Progenitor cell of endocrine pancreas (in vitro differentiated cells): ENCODE measurements around the gene TMEM258. TPM values are rescaled to one million over a fixed set of nuclear protein-coding genes. Genes with fewer than 3 reads are reported as not detected.

Source experiments
- DNase-seq: peaks from one replicate; pipeline ENCODE4 v3.0.0; 2021; ENCODE audit warnings: low spot score; ENCODE audit not compliant: unreplicated experiment
- H3K27ac Mint-ChIP-seq: 2 replicates; pipeline ENCODE4 v1.8.0; 2021; ENCODE audit warnings: mild to moderate bottlenecking, moderate library complexity, mixed read lengths
- H3K27me3 Mint-ChIP-seq: 2 replicates; pipeline ENCODE4 v1.8.0; 2021; ENCODE audit warnings: mixed read lengths
- H3K36me3 Mint-ChIP-seq: 2 replicates; pipeline ENCODE4 v1.8.0; 2022; ENCODE audit warnings: mixed read lengths; ENCODE audit not compliant: insufficient read depth
- H3K4me1 Mint-ChIP-seq: 2 replicates; pipeline ENCODE4 v1.8.0; 2021; ENCODE audit warnings: low read depth, mixed read lengths
- H3K4me3 Mint-ChIP-seq: 2 replicates; pipeline ENCODE4 v1.8.0; 2021; ENCODE audit warnings: low read depth, mild to moderate bottlenecking, moderate library complexity, mixed read lengths
- H3K9me3 Mint-ChIP-seq: 2 replicates; pipeline ENCODE4 v1.8.0; 2021; ENCODE audit warnings: low read depth, mixed read lengths
- total RNA-seq: library from RNA; stranded (reverse); gene quantifications from 2 replicates; pipeline ENCODE4 v1.2.1, GENCODE V29; 2021
- TF ChIP-seq, protein P1 (sequence below): fragments of 200-600 bp; sonication (generic); IDR thresholded peaks from one replicate; pipeline ENCODE4 v1.5.0; 2021; ENCODE audit warnings: antibody characterized with exemption, mild to moderate bottlenecking; ENCODE audit not compliant: unreplicated experiment

TMEM258 gene
- total RNA-seq, 1 donor from 2014 or later = 185 TPM

DNA sequence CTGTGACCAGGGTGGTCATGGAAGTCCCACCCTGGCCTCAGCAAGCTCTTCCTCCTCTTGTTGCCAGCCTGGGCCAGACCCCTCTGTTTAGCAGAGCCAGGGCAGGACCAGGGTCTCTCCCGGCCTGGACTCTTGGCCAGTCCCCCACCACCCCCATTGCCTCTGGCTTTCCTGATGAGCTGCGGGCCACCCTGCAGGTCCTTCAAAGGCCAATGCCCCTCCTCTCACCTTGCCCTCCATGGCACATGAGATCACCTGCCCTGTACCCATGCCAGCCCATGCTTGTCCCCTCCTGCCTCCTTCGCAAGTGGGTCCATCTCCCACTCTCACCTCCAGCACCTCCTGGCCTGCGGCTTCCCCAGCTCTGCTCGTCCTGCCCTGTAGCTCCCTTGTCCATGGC, 46.1 kb upstream of the TMEM258 start:
- Mint-ChIP-seq H3K36me3 (peaks cover 35% of the 10 kb centered on the region), H3K9me3 (no peaks in the 10 kb centered on the region), H3K4me3 (no peak overlapping the region), H3K27me3 (no peaks in the 10 kb centered on the region), H3K27ac (no peak overlapping the region), H3K4me1 (peaks cover 9% of the 10 kb centered on the region)
- TF ChIP-seq, protein P1, sequence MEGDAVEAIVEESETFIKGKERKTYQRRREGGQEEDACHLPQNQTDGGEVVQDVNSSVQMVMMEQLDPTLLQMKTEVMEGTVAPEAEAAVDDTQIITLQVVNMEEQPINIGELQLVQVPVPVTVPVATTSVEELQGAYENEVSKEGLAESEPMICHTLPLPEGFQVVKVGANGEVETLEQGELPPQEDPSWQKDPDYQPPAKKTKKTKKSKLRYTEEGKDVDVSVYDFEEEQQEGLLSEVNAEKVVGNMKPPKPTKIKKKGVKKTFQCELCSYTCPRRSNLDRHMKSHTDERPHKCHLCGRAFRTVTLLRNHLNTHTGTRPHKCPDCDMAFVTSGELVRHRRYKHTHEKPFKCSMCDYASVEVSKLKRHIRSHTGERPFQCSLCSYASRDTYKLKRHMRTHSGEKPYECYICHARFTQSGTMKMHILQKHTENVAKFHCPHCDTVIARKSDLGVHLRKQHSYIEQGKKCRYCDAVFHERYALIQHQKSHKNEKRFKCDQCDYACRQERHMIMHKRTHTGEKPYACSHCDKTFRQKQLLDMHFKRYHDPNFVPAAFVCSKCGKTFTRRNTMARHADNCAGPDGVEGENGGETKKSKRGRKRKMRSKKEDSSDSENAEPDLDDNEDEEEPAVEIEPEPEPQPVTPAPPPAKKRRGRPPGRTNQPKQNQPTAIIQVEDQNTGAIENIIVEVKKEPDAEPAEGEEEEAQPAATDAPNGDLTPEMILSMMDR = no peak
- no peak for DNase-seq

DNA sequence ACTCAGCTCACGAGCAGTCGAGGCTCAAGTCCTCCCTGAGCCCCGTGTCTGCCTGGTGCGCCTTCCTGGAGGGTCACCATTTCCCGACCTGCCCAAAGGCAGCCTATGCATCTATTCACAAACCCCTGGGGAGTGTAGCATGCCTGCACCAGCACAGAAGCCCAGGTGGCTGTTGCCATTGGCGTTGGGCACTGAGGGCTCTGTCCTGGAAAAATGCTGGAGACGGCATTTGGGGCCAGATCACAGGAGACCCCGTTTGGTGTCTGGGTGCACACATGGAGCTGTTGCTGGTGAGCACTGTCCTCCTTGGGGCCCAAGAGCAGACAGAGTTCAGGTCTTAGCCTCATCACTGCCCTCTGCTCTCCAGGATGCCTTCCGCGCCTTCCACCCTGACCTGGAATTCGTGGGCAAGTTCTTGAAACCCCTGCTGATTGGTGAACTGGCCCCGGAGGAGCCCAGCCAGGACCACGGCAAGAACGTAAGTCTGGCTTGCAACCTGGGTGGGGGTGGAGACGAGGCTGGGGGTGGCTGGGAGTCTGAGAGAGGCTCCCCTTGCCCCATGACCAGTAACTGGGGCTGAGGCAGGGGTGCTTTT, 45.1 kb upstream of the TMEM258 start:
- Mint-ChIP-seq H3K27me3 (no peaks in the 10 kb centered on the region), H3K9me3 (no peaks in the 10 kb centered on the region), H3K4me1 (peaks cover 15% of the 10 kb centered on the region), H3K36me3 (peaks cover 36% of the 10 kb centered on the region), H3K27ac (no peak overlapping the region), H3K4me3 (no peak overlapping the region)
- TF ChIP-seq, protein P1 = no peak
- DNase-seq = no peak

DNA sequence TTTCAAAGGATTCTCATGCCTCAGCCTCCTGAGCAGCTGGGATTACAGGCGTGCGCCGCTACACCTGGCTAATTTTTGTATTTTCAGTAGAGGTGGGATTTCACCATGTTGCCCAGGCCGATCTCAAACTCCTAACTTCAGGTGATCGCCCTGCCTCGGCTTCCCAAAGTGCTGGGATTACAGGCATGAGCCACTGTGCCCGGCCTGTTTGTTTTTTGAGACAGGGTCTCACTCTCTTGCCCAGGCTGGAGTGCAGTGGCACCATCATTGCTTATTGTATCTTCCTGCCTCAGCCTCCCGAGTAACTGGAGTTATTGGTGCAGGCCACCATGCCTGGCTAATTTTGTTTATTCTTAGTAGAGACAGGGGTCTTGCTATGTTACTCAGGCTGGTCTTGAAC, 43.8 kb upstream of the TMEM258 start:
- Mint-ChIP-seq H3K4me3 (no peak overlapping the region), H3K9me3 (no peaks in the 10 kb centered on the region), H3K36me3 (peaks cover 31% of the 10 kb centered on the region), H3K4me1 (peaks cover 23% of the 10 kb centered on the region), H3K27ac (peak overlapping the region; percentile 24), H3K27me3 (no peaks in the 10 kb centered on the region)
- DNase-seq = no peak
- TF ChIP-seq, protein P1 = no peak

DNA sequence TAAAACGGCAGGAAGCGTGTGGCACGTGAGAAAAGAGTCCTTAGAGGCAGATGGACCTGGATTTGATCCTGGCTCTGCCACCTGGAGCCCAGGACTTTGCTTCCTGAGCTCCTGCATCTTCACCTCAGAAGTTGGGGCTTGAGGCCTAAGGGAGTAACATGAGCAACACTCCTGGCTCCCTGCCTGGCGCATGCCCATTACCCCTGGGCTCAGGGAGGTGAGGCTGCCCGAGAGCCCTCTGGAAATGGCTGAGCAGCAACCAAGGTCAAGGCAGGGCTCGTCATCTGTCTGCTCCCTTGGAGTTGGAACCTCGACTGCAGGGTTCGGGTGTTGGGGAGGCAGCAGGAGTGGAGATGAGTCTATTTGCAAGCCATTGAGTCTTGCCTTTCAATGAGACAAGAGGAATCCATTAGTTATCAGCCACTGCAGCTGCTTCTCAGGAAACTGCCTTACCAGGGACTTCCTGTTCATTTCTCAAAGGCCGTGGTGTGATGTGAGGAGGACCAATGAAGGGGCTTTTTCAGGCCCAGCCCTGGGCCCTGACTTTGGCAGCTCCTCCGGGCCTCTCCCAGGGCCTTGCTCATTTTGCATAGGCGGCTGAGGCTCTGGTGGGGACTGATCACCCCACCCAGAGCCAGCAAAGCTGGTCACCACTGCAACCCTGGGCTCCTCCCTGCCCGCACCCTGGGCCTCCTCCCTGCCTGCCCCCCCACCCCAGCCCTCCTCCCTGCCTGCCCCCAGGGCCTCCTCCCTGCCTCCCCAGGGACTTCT, 42.1 kb upstream of the TMEM258 start:
- Mint-ChIP-seq H3K27ac (peak overlapping the region; percentile 80), H3K4me3 (no peak overlapping the region), H3K4me1 (peaks cover 35% of the 10 kb centered on the region), H3K36me3 (peaks cover 18% of the 10 kb centered on the region), H3K9me3 (no peaks in the 10 kb centered on the region), H3K27me3 (no peaks in the 10 kb centered on the region)
- TF ChIP-seq, protein P1 = no peak
- no peak for DNase-seq

DNA sequence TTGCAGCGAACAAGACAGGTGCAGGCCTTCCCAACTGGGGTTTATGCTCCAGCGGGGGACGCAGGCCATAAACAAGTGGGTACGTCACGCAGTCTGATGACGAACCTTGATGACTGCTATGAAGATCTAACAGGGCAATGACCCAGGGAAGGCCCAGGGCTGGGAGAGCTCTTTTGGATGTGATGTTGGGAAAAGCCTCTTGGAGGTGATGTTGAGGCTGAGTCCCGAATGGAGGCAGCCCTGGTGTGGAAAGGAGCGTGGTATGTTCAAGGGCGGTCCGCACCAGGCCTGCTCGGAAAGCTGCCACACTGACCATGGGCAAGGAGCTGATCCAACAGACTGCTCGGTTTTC, 41.5 kb upstream of the TMEM258 start:
- TF ChIP-seq, protein P1 = no peak

More for the DNA sequence above, 41.5 kb upstream of the TMEM258 start:
- Mint-ChIP-seq H3K36me3 (peaks cover 15% of the 10 kb centered on the region), H3K9me3 (no peaks in the 10 kb centered on the region), H3K27me3 (no peaks in the 10 kb centered on the region), H3K27ac (peak overlapping the region; percentile 80), H3K4me1 (peaks cover 37% of the 10 kb centered on the region), H3K4me3 (no peak overlapping the region)
- DNase-seq = no peak
